Kasumi-1 (cell line): Measurements from ENCODE around the gene CYP2F1.
"Not testable (repeated sequence)": the region's sequence is repeated elsewhere in the genome, so short reads cannot be mapped to it uniquely, and the experiment has no call there.

Experiments used
- DNase-seq, 2 experiments: peaks; one replicate each; lab custom pipeline; 2025; lab: John Stamatoyannopoulos, UW

Gene CYP2F1

GRCh38 chr19:41126765-41127203 is 12.6 kb downstream of the CYP2F1 start:
- DNase-seq: peak in 1 of 2 experiments; percentile 7

DNA sequence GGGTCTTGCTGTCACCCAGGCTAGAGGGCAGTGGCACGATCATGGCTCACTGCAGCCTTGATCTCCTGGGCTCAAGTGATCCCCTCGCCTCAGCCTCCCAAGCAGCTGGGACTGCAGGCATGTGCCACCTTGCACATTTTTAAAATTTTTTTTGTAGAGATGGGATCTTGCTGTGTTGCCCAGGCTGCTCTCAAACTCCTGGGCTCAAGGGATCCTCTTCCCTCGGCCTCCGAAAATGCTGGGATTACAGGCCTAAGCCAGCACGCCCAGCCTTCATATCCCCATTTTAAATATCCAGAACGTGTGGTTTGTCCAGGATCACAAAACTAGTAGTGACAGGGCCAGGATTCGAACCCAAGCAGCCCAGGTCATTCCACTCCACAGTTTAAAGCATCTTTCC is 13.1 kb downstream of the CYP2F1 start:
- not testable (repeated sequence) for DNase-seq

DNA sequence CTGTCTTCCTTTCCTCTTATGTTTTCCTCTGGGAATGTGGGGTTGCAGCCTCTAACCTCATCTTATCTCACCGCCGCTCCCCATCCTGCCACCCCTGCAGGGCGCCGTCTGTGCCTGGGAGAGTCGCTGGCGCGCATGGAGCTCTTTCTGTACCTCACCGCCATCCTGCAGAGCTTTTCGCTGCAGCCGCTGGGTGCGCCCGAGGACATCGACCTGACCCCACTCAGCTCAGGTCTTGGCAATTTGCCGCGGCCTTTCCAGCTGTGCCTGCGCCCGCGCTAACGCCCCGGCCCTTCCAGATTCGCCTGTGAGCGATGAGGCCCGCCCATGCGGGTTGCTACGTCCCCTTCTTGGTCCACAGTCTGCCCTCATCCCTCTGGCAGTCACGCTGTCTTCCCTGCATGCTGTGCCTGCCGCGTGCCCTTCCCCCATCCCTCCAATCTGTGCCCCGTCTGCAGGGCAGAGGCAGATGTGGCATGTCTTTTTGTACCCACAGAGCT is 13.6 kb downstream of the CYP2F1 start:
- peak; percentile 8 to 23 for DNase-seq

DNA sequence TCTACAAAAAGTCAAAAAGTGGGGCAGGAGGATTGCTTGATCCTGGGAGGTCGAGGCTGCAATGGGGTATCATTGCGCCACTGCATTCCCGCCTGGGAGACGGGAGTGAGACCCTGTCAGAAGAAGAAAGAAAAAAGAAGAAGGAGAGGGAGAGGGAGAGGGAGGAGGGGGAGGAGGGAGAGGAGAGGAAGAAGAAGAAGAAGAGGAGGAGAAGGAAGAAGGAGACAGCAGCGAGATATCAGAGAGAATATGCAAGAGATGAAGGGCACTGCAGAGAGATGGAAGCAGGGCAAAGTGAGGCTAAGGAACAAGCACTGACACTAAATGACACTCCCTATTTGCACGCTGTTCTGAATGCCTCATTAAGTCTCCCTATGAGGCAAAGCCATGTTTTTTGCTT is 14.5 kb downstream of the CYP2F1 start:
- no peak for DNase-seq

- no peak for DNase-seq
Measured at GRCh38 chr19:41131186-41131585, 17.0 kb downstream of the CYP2F1 start.

- no peak for DNase-seq
Measured at GRCh38 chr19:41133260-41133659, 19.0 kb downstream of the CYP2F1 start.

- no peak for DNase-seq
Measured at GRCh38 chr19:41134616-41135015, 20.4 kb downstream of the CYP2F1 start.

DNA sequence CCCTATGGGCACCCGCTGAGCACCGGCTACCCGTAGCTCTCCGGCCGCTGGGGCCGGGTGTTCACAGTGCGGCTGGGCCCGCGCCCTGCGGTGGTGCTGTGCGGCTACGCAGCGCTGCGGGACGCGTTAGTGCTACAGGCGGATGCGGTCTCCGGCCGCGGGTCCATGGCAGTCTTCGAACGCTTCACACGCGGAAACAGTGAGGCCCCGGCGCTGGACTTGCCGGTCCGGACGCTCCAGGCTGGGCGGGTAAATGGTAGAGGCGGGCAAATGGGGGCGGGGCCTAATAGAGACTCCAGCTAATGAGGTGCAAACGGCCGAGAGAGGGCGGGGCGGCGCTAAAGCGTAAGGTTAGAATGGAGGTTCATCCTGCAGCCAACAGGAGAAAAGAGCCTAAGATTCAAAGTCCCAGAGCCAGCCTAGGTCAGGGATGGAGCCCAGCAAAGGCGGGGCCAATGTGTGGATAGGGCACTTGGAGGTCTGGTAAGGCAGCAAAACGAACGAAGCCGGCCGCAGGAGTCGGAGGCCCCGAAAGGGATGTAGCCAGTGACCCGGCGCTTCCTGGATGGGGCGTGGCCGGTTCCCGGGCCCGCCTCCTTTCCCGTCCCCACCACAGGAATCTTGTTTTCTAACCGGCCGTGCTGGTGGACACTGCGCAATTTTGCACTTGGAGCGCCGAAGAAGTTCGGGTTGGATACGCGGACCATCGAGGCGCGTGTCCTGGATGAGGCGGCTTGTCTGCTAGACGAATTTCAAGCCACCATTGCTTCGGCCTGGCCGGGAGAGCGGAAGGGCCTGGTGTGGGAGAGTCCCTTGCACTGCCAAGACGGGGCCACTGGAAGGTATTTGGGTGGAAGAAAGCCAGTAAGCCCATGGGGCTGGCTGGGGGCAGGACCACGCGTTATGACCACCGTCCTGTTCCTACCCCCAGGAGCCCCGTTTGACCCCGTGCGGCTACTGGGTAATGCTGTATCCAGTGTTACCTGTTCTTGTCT is 21.5 kb downstream of the CYP2F1 start:
- not testable (repeated sequence) for DNase-seq

DNA sequence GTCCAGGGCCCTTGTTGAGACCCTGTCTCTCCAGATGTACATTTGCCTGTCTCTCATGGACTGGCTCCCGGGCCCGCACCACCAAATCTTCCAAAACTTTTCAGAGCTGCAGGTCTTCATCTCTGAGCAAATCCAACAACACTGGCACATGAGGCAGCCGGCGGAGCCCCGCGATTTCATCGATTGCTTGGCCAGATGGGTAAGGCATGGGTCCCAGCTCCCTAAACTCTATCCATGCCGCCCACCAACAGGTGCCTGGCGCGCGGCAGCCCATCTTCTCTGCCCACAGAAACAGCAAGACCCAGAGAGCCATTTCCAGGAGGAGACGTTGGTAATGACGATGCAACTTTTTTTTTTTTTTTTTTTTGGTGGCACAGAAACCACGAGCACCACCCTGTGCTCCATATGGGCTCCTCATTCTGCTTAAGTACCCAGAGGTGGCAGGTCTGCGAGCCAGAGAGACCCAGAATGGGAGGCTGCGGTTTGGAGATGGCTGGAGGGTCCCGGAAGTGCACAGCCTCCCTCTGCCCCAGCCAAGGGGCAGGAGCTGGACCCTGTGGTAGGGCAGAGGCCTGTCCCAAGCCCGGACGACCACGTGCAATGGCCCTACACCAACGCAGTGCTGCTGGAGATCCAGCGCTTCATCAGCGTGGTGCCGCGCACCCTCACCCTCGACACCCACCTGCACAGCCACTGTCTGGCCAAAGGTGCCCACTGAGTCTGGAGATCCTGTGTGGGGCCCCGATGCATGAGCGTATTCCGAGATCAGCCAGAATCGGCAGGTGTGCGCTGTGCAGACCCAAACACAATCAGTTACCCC is 22.6 kb downstream of the CYP2F1 start:
- DNase-seq: no peak

DNA sequence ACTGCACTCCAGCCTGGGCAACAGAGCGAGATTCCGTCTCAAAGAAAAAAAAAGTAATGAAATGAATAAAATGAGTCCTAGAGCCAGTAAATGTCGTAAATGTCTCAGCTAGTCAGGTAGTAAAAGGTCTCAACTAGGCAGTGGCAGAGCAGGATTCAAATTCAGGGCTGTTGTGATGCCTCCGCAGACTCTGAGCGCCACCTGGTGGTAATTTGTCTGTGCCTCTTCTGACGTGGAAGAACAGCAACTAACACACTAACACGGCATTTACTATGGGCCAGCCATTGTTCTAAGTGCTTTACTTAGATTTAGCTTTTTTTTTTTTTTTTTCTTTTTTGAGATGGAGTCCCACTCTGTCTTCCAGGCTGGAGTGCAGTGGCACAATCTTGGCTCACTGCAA is 30.2 kb downstream of the CYP2F1 start:
- peak; percentile 72 to 83 for DNase-seq

DNA sequence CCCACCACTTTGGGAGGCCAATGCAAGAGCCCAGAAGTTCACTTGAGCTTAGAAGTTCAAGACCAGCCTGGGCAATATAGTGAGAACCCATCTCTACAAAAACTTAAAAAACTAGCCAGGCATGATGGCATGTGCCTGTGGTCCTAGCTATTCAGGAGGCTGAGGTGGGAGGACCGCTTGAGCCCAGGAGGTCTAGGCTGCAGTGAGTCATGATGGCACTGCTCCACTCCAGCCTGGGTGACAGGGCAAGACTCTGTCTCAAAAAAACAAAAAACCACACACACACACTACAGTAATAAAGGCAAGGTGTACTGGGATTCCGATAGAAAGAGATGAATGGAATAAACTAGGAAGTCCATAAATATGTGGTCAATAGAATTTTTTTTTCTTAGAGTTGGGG is 35.6 kb downstream of the CYP2F1 start:
- DNase-seq: no peak

DNA sequence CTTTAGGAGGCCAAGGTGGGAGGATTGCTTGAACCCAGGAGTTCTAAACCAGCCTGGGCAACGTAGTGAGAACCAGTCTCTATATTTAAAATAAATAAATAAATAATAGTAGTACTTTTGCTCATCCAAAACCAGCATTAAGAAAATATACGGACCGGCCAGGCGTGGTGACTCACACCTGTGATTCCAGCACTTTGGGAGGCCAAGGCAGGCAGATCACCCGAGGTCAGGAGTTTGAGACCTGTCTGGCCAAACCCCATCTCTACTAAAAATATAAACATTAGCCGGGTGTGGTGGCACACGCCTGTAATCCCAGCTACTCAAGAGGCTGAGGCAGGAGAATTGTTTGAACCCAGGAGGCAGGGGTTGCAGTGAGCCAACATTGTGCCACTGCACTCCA is 36.8 kb downstream of the CYP2F1 start:
- not testable (repeated sequence) for DNase-seq

DNA sequence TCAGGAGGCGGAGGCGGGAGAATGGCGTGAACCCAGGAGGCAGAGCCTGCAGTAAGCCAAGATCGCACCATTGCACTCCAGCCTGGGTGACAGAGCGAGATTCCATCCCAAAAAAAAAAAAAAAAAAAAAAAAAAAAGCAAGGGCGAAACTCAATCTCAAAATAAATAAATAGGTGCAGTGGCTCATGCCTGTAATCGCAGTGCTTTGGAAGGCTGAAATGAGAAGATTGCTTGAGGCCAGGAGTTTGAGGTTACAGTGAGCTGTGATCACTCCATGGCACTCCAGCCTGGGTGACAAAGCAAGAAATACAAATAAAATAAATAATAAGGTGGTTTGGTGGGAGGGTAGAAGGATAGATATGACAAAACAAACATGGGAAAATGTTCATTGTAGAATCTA is 39.8 kb downstream of the CYP2F1 start:
- DNase-seq: no peak

DNA sequence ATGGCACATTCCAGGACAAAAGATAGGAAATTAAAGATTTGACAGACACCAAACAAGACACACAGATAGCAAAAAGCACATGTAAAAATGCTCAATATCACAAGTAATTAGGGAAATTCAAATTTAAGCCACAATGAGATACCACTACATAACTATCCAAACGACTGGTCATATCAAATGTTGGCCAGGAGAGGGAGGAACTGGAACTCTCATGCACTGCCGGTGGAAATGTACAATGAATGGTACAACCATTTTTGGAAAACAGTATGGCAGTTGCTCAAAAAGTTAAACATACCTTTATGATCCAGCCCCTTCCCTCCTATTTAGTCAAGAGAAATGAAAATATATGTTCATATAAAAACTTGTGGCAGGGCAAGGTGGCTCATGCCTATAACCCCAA is 42.0 kb downstream of the CYP2F1 start:
- no peak for DNase-seq

DNA sequence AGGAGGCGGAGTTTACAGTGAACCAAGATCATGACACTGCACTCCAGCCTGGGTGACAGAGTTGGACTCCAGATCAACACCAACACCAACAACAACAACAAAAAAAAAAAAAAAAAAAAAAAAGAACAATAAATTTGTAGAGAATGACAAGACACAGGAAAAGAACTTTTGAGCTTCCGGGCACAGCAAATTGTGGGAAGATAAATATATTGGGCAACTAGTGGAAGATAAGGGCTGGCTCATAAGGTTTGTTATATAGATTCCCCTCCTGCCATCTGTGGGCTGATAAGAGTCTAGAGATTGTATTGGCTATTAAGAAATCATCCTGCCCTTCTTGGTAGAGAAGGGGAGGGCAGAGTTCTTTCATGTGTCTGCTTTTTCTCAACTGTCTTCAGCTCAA is 45.6 kb downstream of the CYP2F1 start:
- no peak for DNase-seq

DNA sequence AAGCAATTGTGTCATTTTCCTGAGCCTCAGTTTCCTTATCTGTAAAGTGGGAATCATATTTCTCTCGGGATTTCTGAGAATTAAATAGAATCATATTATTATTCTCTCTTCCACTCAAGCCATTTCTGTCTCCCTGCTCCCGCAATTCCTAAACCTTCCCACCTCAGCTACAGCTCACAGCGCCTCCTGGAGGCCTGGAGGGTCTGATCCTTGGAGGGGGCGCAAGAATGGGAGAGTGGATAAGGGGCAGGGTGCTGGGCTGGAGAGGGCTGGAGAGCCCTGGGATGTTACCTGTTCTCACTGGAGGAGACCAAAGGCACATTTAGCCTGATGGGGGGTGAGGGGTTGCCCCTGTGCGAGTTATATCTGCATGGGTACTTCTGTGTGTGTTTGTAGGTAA is 47.7 kb downstream of the CYP2F1 start:
- DNase-seq: no peak

DNA sequence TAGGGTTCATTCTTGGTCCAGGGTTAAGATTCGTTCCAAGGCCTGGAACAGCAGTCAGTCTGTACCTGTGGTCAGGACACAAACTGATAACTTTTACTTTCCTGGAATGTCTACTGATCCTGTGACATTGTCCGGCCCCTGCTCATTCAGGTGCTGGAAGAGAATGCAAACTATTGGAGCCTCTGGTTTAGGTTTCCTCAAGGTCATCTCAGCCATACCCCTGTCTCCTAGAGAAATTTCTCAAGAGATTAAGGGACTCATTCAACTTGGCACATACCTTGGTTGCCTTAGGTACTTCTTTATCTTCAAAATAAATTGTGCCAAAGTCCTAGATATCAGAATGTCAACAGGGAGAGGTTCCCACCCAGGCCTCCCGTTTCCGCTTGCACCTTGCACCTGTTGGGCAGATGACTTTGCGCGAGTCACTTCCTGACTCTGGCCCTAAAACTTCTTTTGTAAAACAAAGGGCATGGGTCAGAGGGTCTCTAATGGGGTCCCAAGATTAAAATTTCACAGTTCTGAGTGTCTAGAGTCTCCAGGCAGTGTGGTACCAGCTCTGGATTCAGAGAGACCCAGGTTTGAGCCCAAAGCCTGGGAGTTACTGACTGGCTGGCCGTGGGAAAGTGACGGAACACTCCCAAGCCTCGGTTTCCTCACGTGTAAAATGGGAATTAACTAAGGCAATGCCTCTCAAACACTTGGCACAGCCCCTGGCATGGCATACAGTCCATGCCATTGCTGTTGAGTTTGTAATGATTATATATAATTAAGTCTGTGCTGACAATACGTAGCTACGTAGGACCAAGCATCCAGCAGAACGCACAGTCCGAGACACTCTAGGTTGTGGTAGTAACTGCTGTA is 52.9 kb downstream of the CYP2F1 start:
- DNase-seq: no peak

- DNase-seq: no peak
Measured at GRCh38 chr19:41172297-41173164, 58.3 kb downstream of the CYP2F1 start.

DNA sequence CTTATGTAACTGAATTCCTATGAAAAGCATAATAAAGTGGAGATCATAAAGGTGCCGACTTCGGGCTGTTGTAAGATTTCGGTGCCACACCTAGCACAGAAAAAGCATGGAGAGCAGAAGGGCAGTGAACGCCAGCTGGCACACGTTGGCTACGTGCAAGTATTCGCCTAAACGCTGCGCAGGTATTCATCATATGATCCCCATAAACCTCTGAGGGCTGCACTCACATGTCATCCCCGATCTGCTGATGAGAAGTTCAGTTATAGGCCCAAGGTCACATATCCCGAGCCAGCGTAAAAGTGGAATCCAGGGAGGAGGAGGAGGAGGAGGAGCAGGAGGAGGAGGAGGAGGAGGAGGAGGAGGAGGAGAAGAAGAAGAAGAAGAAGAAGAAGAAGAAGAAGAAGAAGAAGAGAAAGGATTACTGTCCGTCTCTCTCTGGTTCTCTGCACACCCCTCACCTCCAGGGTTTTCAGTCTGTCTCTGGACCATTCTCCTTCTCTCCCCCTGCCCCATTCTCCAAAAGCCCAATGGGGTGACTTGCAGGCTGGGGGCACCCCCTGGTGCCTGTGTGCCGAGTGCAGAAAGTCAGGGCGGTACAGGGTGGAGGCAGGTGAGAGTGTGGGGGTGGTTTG is 60.2 kb downstream of the CYP2F1 start:
- DNase-seq: no peak
